Measurements from ENCODE around the gene PRDM10.

DNA sequence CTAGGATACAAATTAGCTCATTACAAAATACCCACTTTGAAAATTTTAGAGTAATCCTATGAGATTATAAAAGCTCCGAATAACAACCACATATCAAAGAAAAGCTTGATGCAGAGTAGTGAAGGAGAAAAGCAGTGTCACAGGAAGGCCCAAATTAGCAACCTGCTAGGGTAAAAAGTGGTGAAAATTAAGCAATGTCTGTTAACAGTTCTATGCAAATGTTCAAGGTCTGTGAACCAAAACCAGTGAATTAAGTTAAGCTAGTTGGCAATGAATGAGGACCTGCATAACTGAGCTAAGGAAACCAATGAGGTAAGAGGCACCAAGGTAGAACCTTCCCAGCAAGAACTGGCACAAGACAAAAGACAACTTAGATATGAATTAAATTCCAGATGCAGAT is 29.6 kb downstream of the PRDM10 start:
- TF ChIP-seq, protein P1, sequence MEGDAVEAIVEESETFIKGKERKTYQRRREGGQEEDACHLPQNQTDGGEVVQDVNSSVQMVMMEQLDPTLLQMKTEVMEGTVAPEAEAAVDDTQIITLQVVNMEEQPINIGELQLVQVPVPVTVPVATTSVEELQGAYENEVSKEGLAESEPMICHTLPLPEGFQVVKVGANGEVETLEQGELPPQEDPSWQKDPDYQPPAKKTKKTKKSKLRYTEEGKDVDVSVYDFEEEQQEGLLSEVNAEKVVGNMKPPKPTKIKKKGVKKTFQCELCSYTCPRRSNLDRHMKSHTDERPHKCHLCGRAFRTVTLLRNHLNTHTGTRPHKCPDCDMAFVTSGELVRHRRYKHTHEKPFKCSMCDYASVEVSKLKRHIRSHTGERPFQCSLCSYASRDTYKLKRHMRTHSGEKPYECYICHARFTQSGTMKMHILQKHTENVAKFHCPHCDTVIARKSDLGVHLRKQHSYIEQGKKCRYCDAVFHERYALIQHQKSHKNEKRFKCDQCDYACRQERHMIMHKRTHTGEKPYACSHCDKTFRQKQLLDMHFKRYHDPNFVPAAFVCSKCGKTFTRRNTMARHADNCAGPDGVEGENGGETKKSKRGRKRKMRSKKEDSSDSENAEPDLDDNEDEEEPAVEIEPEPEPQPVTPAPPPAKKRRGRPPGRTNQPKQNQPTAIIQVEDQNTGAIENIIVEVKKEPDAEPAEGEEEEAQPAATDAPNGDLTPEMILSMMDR (IDR thresholded peaks at IDR 0.05 in 8 of 11, conservative IDR thresholded peaks at IDR 0.05 in 3 of 11), result no peak
- TF ChIP-seq POLR2AphosphoS5 (IDR thresholded peaks at IDR 0.05), result no peak
- TF ChIP-seq POLR2A (IDR thresholded peaks at IDR 0.05), result no peak
